ENCODE results near the gene SP1.
A peak's percentile ranks its signal among the peaks of the same experiment; 100 is the strongest.
"Not testable (repeated sequence)": the region's sequence is repeated elsewhere in the genome, so short reads cannot be mapped to it uniquely, and the experiment has no call there.

SP1 gene

DNA sequence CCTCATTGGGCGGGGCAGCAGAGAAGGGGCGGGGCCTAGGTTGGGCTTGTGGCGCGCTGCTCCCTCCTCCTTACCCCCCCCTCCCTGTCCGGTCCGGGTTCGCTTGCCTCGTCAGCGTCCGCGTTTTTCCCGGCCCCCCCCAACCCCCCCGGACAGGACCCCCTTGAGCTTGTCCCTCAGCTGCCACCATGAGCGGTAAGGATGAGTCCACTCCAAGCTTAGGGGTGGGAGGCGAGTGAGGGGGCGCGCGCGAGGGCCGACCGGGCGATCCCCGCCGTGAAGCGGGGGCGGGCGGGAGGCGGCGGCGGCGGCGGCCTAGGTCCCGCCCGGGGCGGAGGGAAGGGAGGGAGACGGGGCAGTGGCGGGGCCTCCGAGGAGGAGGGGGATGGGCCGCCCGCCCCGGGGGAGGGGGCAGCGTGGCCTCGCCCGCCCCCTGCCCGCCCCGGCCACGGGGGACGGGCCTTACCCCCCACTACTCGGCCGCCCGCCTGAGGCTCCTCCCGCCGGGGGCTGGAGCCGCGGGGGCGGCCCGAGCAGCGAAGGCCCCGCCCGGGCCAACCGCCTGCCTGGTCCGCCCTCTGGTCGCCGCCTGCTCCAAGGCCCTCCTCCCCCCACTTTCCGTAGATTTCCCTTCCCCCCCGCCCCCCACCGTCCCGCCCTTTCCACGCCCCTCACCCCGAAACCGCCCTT, at the start of gene SP1:
Gene SP1 (plus strand): TSS at position 73 of the 690 bp plus-strand sequence. CDS start 116 bp downstream, at position 189.
- peak; percentile 53 for DNase-seq (ENCODE audit: low read depth)

DNA sequence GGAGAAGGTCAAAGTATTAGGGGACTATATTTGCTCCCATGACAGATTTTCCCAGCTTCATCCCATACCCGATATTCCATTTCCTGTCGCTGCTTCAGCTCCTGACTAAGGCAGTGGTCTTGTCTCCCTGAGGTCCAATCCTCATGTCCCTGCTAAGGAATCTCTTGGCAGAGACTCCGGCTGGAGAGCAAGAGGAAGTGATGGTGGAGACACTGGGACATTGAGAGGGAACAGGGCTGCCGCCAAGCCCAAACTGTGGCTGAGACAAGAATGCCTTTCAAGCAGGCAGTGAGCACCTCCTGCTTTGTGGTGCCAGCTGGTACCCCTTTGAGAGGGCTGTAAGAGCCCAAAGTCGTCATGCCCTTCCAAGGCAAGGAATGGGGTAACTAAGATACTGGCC, 49.3 kb upstream of the SP1 start:
- no peak for DNase-seq (ENCODE audit: low read depth)

DNA sequence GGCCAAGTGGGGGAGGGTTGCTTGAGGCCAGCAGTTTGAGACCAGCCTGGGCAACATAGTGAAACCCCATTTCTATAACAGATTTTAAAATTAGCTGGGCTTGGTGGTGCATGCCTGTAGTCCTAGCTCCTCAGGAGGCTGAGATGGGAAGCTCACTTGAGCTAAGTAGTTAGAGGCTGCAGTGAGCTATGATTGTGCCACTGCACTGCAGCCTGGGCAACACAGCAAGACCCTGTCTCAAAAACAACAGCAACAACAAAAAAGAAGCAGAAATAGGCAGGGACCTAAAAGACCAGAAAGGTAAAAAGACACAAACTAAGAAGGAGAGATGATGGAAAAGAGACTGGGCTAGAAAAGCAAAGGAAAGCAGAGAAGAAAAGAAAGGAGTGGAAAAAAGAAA, 47.6 kb upstream of the SP1 start:
- DNase-seq (ENCODE audit: low read depth): not testable (repeated sequence)

DNA sequence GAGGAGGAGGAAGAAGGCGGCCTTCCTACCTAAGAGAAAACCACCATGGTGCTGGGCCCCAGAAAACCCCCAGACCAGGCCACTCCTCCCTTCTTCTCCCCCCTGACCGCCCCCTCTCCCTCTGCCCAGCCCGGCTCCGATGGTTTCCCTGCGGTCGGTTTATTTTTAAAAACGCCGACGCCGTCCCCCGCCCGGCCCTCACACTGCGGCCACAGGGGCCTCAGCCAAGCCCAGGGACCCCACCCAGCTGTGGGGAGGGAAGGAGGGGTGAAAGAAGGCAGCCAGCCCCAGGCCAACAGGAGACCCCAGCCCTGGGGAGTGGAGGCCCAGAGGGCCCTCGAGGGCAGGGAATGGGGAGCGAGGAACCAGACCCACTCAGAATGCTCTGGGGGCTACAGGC, 47.2 kb upstream of the SP1 start:
- DNase-seq (ENCODE audit: low read depth): no peak

DNA sequence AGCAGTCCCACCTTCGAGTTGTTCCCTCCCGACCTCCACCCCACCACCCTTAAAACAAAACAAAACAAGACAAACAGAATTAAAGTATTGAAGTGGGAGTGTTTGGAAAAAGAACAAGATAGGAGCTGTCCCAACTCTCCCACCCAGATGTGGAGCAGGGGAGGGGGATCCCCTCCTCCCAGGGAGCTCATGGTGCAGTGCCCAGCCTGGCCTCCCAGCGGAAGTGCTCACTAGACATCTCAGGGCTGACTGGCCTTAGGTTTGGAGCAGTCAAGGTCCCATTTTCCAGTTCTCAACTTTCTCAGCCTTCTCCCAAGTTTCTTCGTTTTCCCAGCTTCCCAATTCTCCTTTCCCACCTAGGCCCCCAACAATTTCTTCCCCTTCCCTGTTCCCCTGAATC, 46.7 kb upstream of the SP1 start:
- no peak for DNase-seq (ENCODE audit: low read depth)

DNA sequence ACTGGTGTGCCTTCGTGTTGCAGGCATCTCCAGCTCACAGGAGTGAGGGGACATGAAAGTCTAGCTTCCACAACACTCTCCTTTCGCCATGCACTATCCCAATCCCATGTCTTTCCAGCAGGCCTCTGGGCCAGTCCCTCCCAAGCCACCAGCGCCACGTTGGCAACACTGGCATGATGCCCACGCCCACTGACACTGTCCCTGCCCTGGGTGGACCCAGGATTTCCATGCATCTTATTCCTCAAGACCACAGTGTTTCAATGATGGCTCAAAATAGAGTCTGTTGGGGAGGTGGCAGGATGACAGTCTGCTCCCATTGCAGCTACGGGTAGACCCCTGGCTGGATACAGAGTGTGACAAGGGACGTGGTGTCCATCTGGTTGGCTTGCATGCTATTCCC, 46.1 kb upstream of the SP1 start:
- DNase-seq (ENCODE audit: low read depth): no peak

DNA sequence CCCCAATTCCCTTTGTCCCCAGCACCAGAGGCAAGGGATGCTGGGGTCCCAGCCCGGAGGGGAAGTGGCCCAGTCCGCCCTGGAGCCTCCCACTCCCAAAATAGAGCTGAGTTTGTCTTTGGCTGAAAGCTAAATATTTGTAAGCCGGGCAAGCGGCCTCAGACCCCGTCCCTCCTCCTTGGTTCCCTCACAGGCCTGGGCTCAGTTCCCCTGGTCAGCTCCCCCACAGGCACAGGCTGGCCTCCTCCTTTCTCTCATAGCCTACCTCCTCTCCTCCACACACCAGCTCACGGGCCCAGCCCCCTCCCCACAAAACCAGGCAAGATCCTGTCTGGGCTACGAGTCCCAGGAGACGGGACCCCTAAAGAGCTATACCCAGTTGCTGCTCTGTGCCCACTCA, 45.2 kb upstream of the SP1 start:
- DNase-seq (ENCODE audit: low read depth): no peak

DNA sequence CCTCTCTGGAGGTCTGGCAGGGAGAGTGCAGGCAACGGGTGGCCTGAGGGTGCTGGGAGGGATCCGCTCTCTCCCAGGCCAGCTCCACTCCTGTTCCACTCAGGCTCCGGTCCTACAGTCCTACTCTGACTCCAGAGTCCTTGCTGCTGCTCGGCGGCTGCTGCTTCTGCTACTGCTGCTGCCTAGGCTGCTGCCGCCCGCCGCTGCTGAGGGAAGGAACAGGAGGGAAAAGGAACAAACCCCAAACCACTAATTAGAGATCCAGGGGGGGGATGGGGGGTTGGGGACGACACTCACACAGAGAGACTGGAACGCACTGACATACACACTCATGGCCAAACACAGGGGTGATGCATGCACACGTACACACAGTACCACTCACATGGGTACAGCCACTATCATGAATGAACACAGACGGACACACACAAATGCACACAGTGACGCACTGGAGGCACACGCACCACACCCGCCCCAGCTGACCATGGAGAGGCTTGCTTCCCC, 43.7 kb upstream of the SP1 start, which contains the start of gene SP7:
Gene SP7 (minus strand): TSS at position 174 of the 501 bp plus-strand sequence. CDS start 708 bp downstream, outside the sequence.
- DNase-seq (ENCODE audit: low read depth): no peak

DNA sequence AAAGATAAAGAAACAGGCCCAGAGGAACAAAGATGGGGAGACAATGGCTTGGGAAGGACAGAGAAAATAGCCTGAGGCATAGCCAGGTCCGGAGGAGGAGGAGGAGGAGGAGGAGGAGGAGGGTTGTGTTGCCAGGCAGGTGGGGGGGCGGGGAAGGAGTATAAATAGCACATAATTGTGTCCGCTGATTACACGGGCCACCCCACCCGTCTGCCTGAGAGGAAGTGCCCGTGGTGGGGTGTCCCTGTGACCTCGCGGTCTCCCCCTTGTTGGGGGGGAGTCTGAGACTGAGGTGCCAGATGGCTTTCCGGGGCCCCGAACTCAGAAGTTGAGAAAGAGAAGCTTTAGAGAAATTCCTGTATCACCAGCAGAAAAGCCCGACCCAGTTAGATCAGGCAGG, 42.0 kb upstream of the SP1 start:
- no peak for DNase-seq (ENCODE audit: low read depth)

DNA sequence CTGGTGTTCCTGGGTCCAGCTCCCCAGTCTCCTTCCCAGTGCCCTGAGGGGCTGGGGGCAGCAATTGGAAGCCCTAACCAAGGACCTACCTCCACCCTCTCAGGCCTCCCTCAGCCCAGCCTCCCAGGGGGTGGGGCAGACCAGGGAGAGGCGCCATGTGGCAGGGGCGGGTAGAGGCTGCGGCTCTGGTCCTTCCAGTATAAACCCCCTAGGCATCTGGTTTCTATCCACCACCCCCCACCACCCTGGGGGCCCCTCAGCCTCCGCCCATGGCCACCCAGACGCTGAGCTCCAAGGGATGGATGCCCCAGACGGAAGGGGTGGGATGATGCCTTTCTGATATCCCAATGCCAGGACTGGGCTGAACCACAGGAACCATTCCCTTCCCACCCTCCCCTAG, 41.1 kb upstream of the SP1 start:
- no peak for DNase-seq (ENCODE audit: low read depth)

DNA sequence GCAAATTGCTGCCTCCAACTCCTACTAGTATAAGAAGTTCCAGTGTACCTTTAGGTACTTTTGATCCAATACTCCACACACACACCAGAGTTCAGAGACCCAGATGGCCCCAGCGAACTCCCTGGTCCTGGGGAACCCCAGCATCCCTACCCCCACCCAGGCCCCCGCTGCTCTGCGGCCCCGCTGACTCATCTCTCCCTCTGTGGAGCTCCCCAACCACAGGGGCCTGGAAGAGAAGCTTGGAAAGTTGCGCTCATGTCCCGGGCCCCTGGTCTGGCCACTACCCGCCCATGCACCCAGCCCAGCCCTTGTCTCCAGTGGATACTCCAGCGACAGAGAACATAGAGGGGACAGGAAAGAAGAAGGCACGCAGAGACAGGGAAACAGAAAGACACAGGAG, 39.6 kb upstream of the SP1 start:
- DNase-seq (ENCODE audit: low read depth): no peak

DNA sequence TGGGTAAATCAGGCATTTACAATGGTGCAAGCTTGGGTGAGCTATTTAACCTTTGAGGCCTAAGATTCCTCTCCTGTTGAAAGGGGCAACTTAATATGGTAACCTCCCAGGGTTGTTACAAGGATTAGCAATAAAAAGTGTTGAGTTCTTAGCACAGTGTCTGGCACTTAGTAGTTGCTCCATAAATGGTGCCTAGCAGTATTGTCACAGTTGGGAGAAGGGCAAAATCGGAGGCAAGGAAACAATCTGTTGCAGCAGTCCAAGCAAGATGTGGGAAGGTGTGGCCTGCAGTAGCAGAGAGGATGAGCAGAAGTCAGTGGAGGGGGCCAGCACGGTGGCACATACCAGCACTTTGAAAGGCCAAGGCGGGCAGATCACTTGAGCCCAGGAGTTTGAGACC, 36.5 kb upstream of the SP1 start:
- no peak for DNase-seq (ENCODE audit: low read depth)

DNA sequence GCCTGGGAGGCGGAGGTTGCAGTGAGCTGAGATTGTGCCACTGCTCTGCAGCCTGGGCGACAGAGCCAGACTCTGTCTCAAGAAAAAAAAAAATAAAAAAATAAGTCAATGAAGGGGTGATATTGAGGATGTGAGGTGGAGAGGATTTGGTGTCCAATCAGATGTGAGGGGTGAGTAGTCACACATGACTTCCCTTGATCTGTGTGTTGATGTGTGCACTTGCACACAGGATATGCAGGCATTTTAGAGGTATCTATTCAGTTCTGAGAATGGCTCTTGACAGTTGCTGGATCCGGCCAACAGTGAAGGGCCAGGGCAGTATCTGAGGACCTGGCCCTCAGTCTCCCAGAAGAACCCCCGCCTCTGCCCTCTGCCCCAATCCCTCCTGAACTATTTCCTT, 36.0 kb upstream of the SP1 start:
- no peak for DNase-seq (ENCODE audit: low read depth)

DNA sequence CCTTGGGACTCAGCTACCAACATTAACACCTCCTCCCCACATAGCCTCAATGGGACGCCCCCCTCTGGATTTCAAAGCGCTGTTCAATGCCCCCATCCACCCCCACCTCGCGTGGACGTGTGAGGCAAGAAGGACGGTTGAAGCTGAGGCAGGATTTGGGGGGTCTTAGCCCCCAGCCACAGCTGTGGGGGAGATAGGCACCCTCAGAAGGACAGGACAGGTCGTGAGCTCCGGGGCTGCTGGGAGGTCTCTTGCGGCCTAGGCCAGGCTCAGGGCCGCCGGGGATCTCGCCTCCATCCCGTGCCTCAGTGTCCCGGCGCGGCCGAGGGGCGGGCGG, 35.5 kb upstream of the SP1 start:
- no peak for DNase-seq (ENCODE audit: low read depth)

DNA sequence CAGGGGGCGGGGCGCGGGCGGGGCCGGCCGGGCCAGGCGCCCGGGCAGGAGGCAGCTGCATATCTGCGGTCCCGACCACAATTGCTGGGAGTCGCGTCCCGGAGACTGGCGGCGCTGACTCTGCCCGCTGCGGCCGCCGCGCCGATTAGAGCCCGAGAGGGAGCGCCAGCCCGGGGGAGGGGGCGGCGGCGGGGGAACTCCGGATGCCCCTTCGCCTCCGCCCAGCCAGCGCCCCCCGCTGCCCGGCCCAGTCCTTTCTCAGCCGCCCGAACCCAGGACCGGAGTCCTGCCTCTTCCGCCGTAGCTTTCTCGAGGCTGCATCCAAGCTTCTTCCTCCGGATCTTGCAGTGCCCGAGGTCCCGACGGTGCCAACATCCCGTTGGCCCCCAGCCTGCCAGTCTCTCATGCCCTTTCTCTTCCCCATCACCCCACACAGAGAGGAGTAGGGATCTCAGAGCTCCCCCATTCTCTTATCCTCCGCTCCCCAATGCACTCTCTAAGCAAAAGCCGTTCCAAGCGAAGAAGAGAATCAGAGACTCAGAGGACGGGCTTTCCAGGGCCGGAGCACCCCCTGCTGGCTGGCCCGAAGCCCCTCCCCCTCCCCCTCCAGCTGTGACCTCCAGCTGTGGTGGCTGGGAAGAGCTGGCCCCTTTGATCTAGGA, 35.0 kb upstream of the SP1 start:
- no peak for DNase-seq (ENCODE audit: low read depth)

DNA sequence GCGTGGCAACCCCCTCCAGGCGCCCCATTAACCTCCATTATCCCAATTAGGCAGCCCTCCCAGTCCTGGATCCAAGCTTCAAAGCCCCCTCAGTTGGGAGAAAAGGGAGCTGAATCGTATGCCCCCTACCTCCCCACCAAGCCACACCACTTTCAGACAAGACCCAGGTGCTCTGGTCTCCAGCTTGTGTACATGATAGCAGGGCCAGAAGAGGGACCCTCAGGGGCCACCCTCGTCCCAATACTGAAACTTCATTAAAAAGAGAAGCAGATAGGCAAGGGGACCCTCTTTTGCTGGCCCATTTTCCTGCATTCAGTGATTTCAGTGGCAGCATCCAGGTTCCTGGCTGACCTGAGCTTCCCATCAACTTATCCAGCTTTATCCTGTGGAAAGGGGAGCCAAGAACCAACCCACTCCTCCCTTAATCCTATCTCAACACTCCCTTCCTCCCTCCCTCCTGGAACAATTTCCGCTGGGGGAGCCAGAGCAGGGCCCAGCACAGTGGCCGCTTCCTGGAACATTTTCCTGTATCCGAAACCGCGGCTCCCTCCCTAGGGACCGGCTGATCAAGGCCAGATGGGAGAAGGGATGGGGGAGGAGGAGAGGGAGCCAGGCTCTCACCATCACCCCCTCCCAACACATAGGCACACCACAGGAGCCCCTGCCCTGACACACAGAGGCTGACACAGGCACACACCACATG, 34.3 kb upstream of the SP1 start:
- DNase-seq (ENCODE audit: low read depth): no peak

DNA sequence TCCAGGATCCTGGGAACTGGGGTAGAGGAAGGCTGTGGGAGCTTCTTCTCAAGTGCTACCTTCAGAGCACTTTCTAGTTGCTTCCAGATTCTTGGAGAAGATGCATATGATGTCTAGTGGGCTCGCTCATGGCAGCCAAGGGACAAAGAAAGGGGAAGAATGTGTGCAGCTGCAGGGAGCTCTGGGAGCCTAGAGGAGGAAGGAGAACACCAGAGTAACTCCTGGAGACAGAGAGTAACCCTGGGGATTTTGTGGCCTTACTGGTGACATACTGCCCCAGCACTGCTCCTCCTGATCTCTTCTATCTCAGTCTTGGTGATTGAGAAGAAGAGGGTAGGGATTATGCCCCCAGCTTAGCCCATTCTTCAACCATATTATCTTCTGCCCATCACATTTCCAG, 33.5 kb upstream of the SP1 start:
- no peak for DNase-seq (ENCODE audit: low read depth)

DNA sequence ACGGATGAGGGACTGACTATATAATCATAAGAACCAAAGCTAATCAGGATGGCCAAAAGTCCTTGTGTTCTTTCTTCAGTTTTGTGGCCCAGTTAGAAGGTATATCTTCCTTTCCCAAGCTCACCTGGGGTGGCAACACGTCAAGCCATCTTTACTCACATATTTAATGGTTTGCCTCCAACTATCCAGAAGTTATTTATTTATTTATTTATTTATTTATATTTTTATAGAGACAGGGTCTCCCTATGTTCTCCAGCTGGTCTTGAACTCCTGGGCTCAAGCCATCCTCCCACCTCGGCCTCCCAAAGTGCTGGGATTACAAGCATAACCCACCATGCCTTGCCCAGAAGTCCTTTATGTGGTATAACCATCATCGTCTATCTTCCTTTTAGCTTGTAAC, 32.1 kb upstream of the SP1 start:
- DNase-seq (ENCODE audit: low read depth): no peak

DNA sequence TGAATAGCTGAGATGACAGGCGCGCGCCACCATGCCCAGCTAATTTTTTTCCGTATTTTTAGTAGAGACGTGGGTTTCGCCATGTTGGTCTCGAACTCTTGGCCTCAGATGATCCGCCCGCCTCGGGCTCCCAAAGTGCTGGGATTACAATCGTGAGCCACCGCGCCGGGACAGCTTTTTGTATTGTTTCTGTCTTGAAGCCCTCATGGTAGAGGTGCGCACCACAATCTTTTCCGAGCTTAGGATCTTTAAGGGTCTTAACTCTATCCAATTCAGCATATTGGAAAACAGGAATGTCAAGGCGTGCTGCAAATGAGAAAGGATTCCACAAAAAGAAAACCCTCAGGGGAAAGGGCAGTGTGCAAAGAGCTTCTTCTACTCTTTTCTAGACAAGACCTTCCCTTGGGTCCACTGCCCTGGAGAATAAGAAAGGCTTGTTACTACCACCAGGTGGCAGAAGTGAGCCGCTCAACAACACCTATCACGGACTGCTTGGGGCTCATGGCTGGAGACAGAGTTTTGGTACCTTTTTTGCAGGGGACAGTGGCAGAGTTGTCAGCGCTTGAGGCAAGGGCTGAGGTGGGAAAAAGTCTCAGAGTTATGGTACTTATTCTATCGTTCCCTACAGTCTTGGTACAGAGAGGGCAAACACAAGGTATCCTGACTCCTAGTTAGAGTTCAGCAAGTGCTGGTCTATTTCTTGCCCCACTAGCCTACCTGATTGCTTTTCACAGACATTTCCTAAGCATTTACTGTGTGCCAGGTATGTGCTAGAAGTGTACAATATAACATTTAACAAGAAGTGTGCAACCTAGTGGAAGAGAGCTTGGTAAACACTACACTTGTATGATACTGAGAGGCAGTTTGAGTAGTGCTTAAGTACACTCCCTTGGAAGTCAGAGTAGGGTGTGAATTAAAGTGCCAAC, 27.4 kb upstream of the SP1 start:
- DNase-seq (ENCODE audit: low read depth): peak; percentile 67

DNA sequence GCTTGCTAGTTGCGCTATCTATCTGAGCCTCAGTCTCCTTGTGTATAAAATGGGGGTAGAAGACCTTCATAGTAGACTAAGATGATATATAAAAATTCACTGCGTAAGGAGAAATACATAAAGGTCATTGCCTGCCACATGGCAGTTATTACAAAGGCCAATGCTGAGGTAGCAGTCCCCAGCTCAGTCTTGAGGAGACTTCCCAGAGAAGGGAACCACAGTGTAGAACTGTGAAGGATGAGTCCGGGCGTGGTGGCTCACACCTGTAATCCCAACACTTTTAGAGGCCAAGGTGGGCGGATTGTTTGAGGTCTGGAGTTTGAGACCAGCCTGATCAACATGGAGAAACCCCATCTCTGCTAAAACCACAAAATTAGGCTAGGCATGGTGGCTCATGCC, 26.7 kb upstream of the SP1 start:
- no peak for DNase-seq (ENCODE audit: low read depth)

DNA sequence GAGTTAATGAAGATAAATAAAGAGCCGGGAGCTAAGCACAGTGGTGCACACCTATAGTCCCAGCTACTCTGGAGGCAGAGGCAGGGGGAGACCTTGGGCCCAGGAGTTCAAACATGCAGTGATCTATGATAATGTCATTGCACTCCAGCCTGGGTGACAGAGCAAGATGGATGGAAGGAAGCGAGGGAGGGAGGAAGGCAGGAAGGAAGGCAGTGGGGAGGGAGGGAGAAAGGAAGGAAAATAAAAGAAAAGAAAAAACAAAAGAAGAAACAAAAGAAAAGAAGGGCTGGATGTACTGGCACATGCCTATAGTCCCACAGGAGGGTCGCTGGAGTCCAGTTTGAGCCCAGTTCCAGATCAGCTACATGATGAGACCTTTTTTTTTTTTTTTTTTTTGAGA, 24.9 kb upstream of the SP1 start:
- no peak for DNase-seq (ENCODE audit: low read depth)

DNA sequence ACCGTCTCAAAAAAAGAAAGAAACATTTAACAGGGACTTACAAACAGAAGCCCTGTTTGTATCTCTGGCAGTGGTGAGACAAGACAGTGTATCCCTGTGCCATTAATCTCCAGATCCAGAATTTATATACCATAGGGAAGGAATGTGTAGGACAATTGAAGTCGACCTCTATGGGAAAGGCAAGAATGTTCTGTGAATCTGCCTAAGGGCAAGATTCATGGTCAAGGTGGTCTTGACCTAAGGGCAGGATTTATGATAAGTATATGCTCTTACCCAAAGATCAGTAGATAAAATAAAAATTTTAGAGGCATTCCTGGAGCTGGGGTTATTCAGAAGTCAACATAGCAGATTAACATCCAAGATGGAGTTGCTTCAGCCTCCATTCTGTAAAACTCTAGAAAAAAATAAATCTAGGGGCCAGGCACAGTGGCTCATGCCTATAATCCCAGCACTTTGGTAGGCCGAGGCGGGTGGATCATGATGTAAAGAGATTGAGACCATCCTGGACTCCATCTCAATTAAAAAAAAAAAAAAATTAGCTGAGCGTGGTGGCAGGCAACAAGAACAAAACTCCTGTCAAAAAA, 21.0 kb upstream of the SP1 start:
- no peak for DNase-seq (ENCODE audit: low read depth)
